ENCODE results near the gene MTG2.
A peak's percentile ranks its signal among the peaks of the same experiment; 100 is the strongest.

Gene MTG2

DNA sequence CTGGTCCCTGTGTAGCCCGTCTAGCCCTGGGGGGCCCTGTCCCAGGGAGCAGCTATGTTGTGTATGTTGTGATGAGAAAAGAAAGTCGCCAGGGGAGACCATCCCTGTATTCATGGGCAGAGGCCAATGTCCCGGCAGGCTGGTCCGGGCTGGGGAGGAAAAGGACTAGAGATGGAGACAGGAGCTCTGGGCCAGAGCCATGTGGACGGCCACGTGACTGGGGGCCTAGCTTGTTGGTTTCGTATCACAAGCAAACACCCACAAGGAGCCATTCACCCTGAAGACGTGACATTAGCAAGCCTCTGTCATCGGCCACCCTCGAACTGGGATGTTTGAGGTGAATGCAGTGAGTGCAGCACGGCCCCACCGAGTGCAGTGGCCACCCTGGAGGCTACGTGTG lies 40.1 kb downstream of the MTG2 start:
- DNase-seq = no peak

DNA sequence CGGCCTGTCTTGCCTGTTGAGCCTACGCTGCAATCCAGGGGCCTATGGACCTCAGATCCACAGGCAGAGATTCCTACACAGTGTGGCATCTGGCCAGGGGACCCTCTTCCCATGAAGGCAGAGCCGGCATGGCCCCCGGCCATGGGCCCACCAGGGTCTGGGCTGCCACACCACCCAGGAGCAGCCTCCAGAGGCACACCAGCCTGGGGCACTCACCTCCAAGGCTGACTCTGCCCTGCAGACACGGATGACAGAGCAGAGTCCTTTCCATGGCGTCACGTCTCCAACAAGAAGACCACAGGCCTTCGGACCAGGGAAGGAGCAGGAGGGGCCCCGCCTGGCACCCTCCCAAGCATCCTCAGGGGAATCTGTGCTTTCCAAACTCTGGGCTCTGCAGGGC lies 40.7 kb downstream of the MTG2 start:
- no peak for DNase-seq

- DNase-seq = no peak
Observed at GRCh38 chr20:62224113-62224855, 41.5 kb downstream of the MTG2 start.

GRCh38 chr20:62225026-62225425 lies 42.2 kb downstream of the MTG2 start:
- no peak for DNase-seq

DNA sequence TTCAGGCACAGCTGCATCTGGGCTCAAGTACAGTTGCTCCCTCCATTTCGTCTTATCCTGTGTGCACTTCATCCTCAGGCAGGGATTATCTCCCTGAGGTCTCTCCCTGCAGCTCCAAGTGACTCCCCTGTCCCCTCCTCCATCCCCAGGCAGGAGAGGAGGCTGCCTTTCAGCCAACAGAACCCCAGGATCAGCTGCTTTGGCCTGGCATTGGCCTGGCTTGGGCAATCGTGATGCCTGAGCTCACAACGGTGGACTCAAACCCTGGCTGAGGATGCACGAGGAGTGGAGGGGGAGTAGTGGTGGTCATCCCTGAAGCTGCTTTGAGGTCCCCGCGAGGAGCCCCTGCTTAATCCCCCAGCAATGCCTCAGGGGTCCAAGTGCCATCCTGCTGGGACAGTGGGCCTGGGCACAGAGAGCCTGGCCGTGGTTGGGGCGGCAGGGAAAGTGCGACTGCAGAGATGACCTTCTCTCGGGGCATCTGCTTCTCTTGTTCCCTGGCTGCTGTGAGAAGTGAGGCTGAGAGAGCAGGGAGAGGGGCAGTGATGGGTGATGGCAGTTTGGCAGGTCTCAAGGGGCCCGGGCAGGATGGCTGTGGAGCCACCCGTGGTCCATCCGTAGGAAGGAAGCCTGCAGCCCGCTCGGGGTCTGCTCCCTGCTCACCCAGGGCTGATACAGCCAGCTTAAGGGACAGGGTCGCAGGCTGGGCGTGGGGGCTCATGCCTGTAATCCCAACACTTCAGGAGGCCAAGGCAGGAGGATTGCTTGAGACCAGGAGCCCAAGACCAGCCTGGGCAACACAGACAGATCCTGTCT lies 43.2 kb downstream of the MTG2 start:
- DNase-seq = no peak

GRCh38 chr20:62226707-62227590 lies 44.1 kb downstream of the MTG2 start:
- no peak for DNase-seq

GRCh38 chr20:62227591-62227976 lies 44.8 kb downstream of the MTG2 start:
- DNase-seq = no peak

DNA sequence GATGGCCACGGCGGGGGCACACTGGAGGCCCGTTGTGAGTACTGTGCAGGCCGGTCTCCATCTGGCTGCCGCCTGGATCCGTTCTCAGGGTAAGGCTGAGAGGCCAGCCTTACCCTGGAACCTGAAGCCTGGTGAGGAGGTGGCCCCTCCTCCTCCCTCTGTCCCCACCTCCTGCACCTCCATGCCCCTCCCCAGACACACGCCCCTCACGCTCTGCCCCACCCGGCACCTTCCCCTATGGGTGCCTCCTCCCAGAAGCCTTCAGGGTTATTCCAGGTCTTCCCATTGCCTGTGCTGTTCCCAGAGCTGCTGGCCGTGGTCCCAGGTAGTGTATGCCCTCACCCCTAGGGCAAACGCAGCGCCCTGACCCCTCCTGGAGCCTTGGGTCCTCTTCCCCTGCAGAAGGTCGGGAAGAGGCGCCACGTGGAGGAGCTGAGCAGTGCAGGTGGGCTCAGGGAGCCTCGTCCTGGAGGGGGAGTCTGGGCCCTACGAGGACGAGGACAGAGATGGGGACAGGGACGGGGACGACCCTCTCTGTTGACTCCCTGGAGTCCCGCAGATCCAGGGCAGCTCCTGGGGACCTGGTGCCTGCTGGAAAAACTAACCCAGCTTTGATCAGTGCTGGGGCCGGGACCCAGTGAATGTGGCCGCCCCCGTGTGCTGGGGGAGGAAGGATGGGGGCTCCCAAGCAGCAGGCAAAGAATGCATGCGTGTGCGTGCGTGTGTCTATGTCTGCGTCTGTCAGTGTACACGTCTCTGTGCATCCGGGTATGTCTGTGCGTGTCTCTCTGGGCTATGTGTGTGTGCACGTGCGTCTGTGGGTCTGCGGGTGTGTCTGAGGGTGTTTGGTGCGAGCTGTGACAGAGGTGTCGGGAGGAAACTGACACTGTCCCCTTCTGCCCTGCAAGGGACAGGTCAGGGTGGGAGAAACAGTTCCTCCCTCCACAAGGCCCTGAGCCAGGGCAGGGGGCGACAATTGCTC lies 45.4 kb downstream of the MTG2 start:
- peak; percentile 11 for DNase-seq

DNA sequence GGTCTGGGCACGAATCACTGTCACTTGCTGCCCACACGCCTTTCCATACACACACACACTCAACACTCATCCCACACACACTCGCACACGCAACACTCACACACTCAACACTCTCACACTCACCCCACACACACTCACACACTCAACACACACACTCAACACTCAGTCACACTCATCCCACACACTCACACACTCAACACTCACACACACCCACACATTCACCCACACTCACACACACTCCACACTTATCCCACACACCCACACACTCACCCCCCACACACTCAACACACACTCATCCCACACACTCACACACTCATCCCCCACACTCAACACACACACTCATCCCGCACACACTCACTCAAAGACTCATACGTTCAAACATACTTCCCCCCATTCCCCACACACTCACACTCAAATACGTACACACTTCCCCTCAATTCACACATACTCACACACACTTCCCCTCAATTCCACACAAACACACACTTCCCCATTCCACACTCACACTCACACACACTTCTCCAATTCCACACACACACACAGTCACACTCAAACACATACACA lies 46.2 kb downstream of the MTG2 start:
- no peak for DNase-seq

DNA sequence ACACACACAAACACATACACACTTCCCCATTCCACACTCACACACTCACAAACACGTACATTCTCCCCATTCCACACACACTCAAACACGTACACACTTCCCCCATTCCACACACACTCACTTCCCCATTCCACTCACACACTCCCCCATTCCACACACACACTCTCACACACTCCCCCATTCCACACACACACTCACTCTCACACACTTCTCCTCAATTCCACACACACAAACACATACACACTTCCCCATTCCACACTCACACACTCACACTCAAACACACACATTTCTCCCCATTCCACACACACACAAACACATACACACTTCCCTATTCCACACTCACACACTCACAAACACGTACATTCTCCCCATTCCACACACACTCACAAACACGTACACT lies 46.8 kb downstream of the MTG2 start:
- no peak for DNase-seq

DNA sequence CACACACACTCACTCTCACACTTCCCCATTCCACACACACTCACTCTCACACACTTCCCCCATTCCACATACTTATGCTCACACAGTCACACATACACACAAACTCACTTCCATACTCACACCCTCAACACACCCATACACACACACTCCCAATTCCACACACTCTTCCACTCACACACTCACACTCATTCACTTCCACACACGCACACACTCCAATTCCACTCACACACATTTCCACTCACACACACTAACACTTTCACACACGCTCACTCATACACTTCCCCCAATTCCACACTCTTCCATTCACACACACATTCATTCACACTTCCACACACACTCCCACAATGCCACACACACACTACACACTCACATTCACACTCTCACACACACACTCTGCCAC lies 47.4 kb downstream of the MTG2 start:
- no peak for DNase-seq

- DNase-seq = no peak
Observed at GRCh38 chr20:62230696-62231095, 47.9 kb downstream of the MTG2 start.

DNA sequence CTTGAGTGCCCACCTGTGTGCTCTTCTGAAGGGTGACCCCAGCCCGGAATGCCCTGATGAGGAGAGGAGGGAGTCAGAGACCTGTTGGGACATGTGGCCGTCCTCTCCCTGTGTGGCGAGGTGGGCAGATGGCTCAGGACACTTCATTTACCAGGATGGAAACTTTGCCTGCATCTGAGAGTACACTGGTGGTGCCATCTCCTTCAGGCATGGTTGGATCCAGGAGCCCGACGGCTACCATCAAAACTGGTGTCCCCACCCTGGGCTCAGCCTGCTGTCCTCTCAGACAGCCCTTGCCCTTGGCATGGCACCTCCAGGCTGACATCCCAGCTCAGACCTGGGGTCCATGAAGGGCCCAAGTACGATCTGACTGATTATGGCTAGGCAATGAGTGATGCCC lies 48.5 kb downstream of the MTG2 start:
- no peak for DNase-seq

DNA sequence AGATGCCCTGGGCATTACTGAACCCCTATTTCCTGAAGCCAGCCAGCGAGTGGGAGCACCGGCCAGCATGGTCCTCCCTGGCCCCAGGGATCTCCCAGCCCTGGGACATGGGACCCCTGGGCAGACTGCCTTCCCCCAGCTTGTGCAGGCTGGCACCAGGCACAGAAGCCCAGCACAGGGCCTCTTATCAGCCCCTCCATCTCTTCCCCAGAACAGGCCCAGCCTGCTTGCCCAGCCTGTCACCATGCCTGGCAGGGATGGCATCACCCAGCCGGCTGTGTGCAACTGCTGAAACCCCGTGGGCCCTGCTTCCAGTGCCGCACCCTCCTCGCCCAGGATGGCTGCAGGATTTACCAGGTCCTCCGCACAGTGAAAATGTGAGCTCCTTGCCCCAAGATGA lies 49.4 kb downstream of the MTG2 start:
- no peak for DNase-seq

DNA sequence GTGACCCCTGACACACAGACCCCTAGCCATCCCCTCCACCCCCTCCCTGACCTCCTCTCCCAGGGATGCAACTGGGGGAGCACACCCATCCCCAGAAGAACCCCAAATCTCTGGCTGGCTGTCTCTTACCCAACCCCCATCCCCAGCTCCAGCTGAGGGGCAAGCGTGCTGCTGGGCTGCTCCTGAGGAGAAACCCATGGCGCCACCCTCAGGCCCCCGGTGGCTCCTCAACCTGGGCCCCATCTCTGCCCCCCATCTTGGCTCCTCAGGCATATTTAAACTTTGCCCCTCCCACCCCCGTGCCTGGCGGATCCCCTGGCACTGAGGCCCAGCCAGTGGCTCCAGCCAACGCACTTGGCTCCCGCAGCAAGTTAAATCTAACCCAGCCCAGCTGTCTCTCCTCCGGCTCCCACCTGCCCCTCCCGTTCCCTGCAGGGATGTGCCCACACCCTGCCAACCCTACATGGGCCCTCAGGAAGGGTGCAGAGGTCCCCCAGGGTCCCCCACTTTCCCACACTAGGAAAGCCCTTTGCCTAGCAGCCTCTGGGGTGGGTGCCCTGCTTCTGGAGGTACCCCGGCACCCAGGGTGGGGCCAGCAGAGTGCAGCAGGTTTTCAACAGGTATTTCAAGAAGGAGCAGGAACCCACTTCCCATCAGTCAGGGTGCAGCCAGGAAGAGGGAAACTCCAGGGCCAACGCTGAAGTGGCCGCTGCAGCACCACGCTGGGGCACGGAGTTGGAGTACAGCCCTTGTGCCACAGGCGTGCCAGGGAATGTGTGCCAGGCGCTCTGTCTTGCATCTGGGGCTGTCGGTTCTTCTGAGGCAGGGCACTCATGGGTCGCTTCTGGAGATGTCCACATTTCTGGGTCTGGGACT lies 50.2 kb downstream of the MTG2 start:
- no peak for DNase-seq

DNA sequence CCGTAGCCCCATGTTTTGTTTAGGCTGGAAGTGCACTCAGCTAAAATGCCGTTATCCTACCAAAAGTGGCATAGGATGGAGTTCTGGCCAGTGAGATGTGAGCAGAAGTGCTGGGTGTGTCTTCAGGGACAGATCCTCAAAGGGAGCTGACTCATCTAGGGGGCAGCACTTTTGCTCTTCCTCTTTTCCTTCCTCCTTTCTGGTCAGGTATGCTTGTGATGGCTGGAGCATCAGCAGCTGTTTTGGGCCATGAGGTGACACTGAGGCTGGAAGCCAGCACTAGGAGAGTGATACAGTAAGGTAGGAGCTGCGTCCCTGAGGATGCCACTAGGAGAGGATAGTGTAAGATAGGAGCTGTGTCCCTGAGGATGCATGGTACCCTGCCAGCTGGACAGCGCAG lies 50.9 kb downstream of the MTG2 start:
- DNase-seq = no peak

GRCh38 chr20:62234339-62234738 lies 51.5 kb downstream of the MTG2 start:
- DNase-seq = peak; percentile 15

DNA sequence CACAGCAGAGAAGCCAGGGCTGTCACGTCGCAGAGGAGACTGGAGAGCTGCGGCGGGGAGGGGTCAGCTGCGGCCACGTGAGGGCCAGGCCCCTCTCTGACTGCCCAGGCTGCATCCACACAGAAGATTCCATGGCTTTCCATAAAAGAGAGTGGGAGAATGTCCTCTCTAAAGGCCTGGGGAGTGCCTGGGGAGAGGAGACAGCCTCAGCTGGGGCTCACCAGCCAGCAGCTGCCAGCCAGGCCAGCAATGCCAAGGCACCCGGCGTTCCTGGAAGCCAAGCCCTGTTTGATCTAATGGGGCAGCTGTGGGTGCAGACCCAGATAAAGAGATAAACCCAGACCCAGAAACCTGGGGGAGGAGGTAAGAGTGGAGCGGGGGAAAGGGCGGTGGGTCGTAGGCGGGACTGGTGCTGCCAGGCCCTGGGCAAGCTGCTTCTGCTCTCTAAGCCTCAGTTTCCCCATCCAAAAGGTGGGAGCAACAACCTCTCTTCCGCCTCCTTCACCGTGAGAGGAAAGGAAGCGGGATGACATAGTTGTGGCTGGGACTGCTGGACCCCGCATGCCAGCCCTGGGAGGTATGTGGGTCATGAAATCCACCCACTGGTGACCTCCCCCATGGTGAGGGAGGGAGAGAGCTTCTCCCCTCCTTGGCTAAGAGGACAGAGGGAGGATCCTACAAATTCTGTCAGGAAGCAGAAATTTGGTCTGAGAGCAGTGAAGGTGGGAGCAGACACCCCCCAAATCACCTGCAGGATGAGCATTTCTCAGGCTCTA lies 52.4 kb downstream of the MTG2 start:
- no peak for DNase-seq

DNA sequence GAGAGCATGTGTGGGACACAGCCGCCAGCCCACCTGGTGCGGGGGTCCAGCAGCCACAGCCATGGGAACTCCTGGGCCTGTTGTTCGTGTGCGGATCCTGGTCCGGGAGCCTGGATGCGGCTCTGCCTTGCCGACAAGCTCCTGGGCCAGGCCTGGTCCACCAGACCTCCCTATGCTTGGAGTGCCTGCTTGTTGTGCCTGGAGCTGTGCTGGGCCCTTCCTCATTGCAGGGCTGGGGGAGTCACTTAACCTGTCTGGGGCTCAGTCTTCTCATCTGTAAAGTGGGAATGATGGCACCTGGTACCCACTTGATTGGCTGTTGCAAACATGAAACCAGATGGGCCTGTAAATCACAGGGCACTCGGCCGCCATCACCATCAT lies 52.9 kb downstream of the MTG2 start:
- no peak for DNase-seq

GRCh38 chr20:62236200-62236599 lies 53.4 kb downstream of the MTG2 start:
- DNase-seq = no peak

Data from NCI-H510A (cell line).